HepG2 (cell line): Measurements from ENCODE around the gene VARS2. TPM values are rescaled to one million over a fixed set of nuclear protein-coding genes. Genes with fewer than 3 reads are reported as not detected.

ENCODE experiments used
- ATAD3A ChIP-seq: sonication (generic); formaldehyde crosslinking; IDR thresholded peaks from 2 replicates; pipeline ENCODE4 v1.4.0; 2020; ENCODE audit warnings: missing genetic modification reagents
- GMEB2 ChIP-seq: IDR thresholded peaks from 2 replicates; pipeline ENCODE4 v1.6.1; 2016; ENCODE audit warnings: missing biosample characterization, missing genetic modification reagents, low read depth
- IKZF5 ChIP-seq: IDR thresholded peaks from 2 replicates; pipeline ENCODE4 v1.6.1; 2018; ENCODE audit warnings: missing genetic modification reagents, mild to moderate bottlenecking, missing compliant biosample characterization
- MEIS2 ChIP-seq: sonication (generic); formaldehyde crosslinking; IDR thresholded peaks from 2 replicates; pipeline ENCODE4 v1.9.0; 2021; ENCODE audit warnings: mild to moderate bottlenecking, missing genetic modification reagents
- MIER3 ChIP-seq: IDR thresholded peaks from 2 replicates; pipeline ENCODE4 v1.6.1; 2016; ENCODE audit warnings: missing compliant biosample characterization, borderline replicate concordance
- PHB2 ChIP-seq: fragments of 450-650 bp; IDR thresholded peaks from 2 replicates; pipeline ENCODE4 v1.6.1; 2018; ENCODE audit not compliant: partially characterized antibody
- POLR2AphosphoS5 ChIP-seq: IDR thresholded peaks from 2 replicates; pipeline ENCODE4 v1.6.1; 2012; ENCODE audit warnings: low read depth, low read length
- SATB2 ChIP-seq: sonication (generic); formaldehyde crosslinking; IDR thresholded peaks from 2 replicates; pipeline ENCODE4 v1.5.0; 2020; ENCODE audit warnings: missing genetic modification reagents
- SUZ12 ChIP-seq: fragments of 150-350 bp; IDR thresholded peaks from 2 replicates; pipeline ENCODE4 v1.6.1; 2014; ENCODE audit warnings: low read depth, low read length
- ZNF274 ChIP-seq: sonication (generic); formaldehyde crosslinking; IDR thresholded peaks from 2 replicates; pipeline ENCODE4 v1.5.1; 2020; ENCODE audit warnings: mild to moderate bottlenecking, missing genetic modification reagents
- ZNF441 ChIP-seq: sonication (generic); formaldehyde crosslinking; IDR thresholded peaks from 2 replicates; pipeline ENCODE4 v1.7.0; 2021; ENCODE audit warnings: missing genetic modification reagents, borderline replicate concordance
- ZNF501 ChIP-seq: sonication (generic); formaldehyde crosslinking; IDR thresholded peaks from 2 replicates; pipeline ENCODE4 v1.5.1; 2020; ENCODE audit warnings: mild to moderate bottlenecking, moderate library complexity, missing genetic modification reagents
- ZNF780A ChIP-seq: sonication (generic); formaldehyde crosslinking; IDR thresholded peaks from 2 replicates; pipeline ENCODE4 v1.8.0; 2022; ENCODE audit warnings: mild to moderate bottlenecking, missing genetic modification reagents, moderate library complexity
- ZSCAN20 ChIP-seq: sonication (generic); formaldehyde crosslinking; IDR thresholded peaks from 2 replicates; pipeline ENCODE4 v1.4.0; 2020; ENCODE audit warnings: missing genetic modification reagents, mild to moderate bottlenecking, borderline replicate concordance
- polyA plus RNA-seq, 8 experiments: library from polyadenylated mRNA; depleted of rRNA in 3 of 8; stranded (reverse) in 7 of 8; unstranded in 1 of 8; fragments of >200 nt; fragmentation: Illumina TruSeq in 4 of 8; extraction: Trizol in 4 of 8; gene quantifications; 2 replicates each; pipeline versions ENCODE4 v1.2.1 to v1.2.3, GENCODE V29; 2011 to 2016; ENCODE audit warnings: low read depth in 4 of 8, missing spikeins in 1 of 8, mixed read lengths in 1 of 8; ENCODE audit not compliant: insufficient read depth in 1 of 8
- total RNA-seq, 5 experiments: library from RNA; depleted of rRNA; stranded (reverse); fragments of >200 nt; fragmentation: Illumina TruSeq; extraction: Trizol; gene quantifications; 2 replicates each; pipeline ENCODE4 v1.2.3, GENCODE V29; 2016; ENCODE audit warnings: low read depth in 1 of 5
- TF ChIP-seq, protein P1 (sequence below), 2 experiments: fragments of 450-650 bp in 1 of 2; sonication (generic) in 1 of 2; formaldehyde crosslinking in 1 of 2; IDR thresholded peaks; 2 replicates each; pipeline versions ENCODE4 v1.6.1 to v1.8.0; 2016 to 2022; ENCODE audit warnings: antibody characterized with exemption in 1 of 2, mild to moderate bottlenecking in 1 of 2, missing genetic modification reagents in 1 of 2
- TF ChIP-seq, protein P2 (sequence below): sonication (generic); formaldehyde crosslinking; IDR thresholded peaks from 2 replicates; pipeline ENCODE4 v1.4.0; 2020; ENCODE audit warnings: missing genetic modification reagents

VARS2 gene
- total and polyA plus RNA-seq, 2 of the 13 experiments (the other 11 are each of a cell fraction or from before 2014, with no cell fraction given) = 61.8 to 71.8 TPM

DNA sequence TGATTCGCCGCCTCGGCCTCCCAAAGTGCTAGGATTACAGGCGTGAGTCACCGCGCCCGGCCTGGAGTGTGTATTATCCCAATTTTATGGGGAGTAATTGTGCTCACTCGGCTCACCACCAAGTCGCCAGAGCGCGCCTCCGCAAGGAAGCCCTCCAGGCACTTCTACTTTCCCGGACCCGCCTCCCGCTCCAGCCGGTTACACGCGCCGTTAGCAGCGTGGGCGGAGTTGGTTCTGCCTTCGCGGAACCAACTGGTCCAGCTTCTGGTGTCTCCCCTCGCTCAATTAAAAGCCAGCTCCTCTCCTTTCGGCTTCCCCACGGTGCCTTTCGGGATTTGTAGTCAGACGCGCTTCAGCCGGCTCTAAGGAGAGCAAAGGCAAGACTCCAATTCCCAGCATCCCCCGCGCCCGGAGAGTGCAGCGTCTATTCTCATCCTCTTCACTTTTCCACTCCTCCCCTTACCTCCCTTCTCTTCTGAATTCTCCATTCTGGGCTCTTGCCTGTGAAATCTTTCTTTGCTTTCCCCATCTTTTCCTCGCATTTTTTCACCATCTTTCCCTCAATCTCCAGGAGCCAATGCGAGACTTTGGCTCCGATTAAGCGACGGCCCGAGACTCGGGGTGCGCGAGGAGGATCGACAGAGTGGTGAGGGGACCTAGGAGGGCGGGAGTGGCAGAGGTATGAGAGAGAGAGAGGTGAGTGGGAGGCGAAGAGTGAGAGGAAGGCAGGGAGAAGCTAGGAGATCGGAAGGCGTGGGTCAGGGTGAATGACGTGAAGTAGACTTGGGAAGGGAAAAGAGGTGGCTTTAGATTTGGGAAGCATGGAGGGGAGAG is 6.1 kb upstream of the VARS2 start, which contains the start of gene GTF2H4 (continued):
- TF ChIP-seq, protein P1, sequence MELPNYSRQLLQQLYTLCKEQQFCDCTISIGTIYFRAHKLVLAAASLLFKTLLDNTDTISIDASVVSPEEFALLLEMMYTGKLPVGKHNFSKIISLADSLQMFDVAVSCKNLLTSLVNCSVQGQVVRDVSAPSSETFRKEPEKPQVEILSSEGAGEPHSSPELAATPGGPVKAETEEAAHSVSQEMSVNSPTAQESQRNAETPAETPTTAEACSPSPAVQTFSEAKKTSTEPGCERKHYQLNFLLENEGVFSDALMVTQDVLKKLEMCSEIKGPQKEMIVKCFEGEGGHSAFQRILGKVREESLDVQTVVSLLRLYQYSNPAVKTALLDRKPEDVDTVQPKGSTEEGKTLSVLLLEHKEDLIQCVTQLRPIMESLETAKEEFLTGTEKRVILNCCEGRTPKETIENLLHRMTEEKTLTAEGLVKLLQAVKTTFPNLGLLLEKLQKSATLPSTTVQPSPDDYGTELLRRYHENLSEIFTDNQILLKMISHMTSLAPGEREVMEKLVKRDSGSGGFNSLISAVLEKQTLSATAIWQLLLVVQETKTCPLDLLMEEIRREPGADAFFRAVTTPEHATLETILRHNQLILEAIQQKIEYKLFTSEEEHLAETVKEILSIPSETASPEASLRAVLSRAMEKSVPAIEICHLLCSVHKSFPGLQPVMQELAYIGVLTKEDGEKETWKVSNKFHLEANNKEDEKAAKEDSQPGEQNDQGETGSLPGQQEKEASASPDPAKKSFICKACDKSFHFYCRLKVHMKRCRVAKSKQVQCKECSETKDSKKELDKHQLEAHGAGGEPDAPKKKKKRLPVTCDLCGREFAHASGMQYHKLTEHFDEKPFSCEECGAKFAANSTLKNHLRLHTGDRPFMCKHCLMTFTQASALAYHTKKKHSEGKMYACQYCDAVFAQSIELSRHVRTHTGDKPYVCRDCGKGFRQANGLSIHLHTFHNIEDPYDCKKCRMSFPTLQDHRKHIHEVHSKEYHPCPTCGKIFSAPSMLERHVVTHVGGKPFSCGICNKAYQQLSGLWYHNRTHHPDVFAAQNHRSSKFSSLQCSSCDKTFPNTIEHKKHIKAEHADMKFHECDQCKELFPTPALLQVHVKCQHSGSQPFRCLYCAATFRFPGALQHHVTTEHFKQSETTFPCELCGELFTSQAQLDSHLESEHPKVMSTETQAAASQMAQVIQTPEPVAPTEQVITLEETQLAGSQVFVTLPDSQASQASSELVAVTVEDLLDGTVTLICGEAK (IDR thresholded peaks at IDR 0.05) = peak; percentile 57
- TF ChIP-seq, protein P1 (CRISPR knock-in tag; IDR thresholded peaks at IDR 0.05) = peak; percentile 90
- peak; percentile 38; the same call in 1 of the 2 replicates for TF ChIP-seq GMEB2
- TF ChIP-seq MEIS2 = peak; percentile 78; the same call in 1 of the 2 replicates
- peak; percentile 64; the same call in 1 of the 2 replicates for TF ChIP-seq ZNF274 (CRISPR knock-in tag)
- peak; percentile 92 for TF ChIP-seq IKZF5 (CRISPR knock-in tag)
- TF ChIP-seq ATAD3A (CRISPR knock-in tag) = no peak
- TF ChIP-seq ZNF441 = peak; percentile 18; the same call in 1 of the 2 replicates
- TF ChIP-seq MIER3 (CRISPR knock-in tag) = peak; percentile 63
- no peak for TF ChIP-seq PHB2
- TF ChIP-seq, protein P2, sequence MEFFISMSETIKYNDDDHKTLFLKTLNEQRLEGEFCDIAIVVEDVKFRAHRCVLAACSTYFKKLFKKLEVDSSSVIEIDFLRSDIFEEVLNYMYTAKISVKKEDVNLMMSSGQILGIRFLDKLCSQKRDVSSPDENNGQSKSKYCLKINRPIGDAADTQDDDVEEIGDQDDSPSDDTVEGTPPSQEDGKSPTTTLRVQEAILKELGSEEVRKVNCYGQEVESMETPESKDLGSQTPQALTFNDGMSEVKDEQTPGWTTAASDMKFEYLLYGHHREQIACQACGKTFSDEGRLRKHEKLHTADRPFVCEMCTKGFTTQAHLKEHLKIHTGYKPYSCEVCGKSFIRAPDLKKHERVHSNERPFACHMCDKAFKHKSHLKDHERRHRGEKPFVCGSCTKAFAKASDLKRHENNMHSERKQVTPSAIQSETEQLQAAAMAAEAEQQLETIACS (CRISPR knock-in tag) = peak; percentile 54; the same call in 1 of the 2 replicates
- peak; percentile 63 for TF ChIP-seq POLR2AphosphoS5
- peak; percentile 85; the same call in 1 of the 2 replicates for TF ChIP-seq ZSCAN20 (CRISPR knock-in tag)
- TF ChIP-seq ZNF501 (CRISPR knock-in tag) = peak; percentile 98
- no peak for TF ChIP-seq ZNF780A (CRISPR knock-in tag)
- peak; percentile 95 for TF ChIP-seq SUZ12
- no peak for TF ChIP-seq SATB2 (CRISPR knock-in tag)
